Fibroblast of mammary gland (primary cell): ENCODE results near the gene CRIM1.

ENCODE experiments used
- DNase-seq: peaks from one replicate; pipeline ENCODE4 v3.0.0-alpha.2; 2010; ENCODE audit warnings: low read depth
- H3K4me3 ChIP-seq: 2 replicates; pipeline ENCODE4 v1.5.1; 2011; ENCODE audit warnings: low read depth, mild to moderate bottlenecking, low read length, moderate library complexity; ENCODE audit not compliant: control insufficient read depth
- CTCF ChIP-seq: conservative IDR thresholded peaks from 2 replicates; pipeline ENCODE4 v1.5.1; 2011; ENCODE audit warnings: low read depth, low read length, inconsistent platforms; ENCODE audit not compliant: control insufficient read depth, insufficient read depth

The CRIM1 gene

GRCh38 chr2:36415381-36416022, 59.9 kb downstream of the CRIM1 start:
- no peak overlapping the region for H3K4me3 ChIP-seq
- no peak for DNase-seq
- TF ChIP-seq CTCF, result no peak

GRCh38 chr2:36416370-36417165, 61.0 kb downstream of the CRIM1 start:
- DNase-seq, result no peak
- H3K4me3 ChIP-seq, result no peak overlapping the region
- TF ChIP-seq CTCF, result no peak

- no peak for TF ChIP-seq CTCF
- DNase-seq, result no peak
- H3K4me3 ChIP-seq, result no peak overlapping the region
These were observed 65.1 kb downstream of the CRIM1 start for GRCh38 chr2:36420569-36421181.

- no peak for TF ChIP-seq CTCF
- H3K4me3 ChIP-seq, result no peak overlapping the region
- DNase-seq, result no peak
These were observed 65.8 kb downstream of the CRIM1 start for GRCh38 chr2:36421379-36421778.

GRCh38 chr2:36423172-36423571, 67.6 kb downstream of the CRIM1 start:
- TF ChIP-seq CTCF, result no peak
- DNase-seq, result no peak
- H3K4me3 ChIP-seq, result no peak overlapping the region

- no peak overlapping the region for H3K4me3 ChIP-seq
- no peak for DNase-seq
- no peak for TF ChIP-seq CTCF
These were observed 68.1 kb downstream of the CRIM1 start for GRCh38 chr2:36423619-36424120.
